ENCODE results near the gene TIAM2. TPM values are rescaled to one million over a fixed set of nuclear protein-coding genes. Genes with fewer than 3 reads are reported as not detected.

Gene TIAM2
- total RNA-seq, 1 donor from 2014 or later = 21.1 TPM

GRCh38 chr6:154954347-154954746 is 40.8 kb upstream of the TIAM2 start:
- no peak overlapping the region for H3K27ac Mint-ChIP-seq (ENCODE audit: unreplicated experiment)
- peaks cover 20% of the 10 kb centered on the region for H3K4me1 Mint-ChIP-seq (ENCODE audit: unreplicated experiment)
- TF ChIP-seq CTCF (IDR thresholded peaks at IDR 0.05; ENCODE audit: unreplicated experiment) = no peak
- H3K9me3 Mint-ChIP-seq (ENCODE audit: unreplicated experiment) = no peaks in the 10 kb centered on the region
- peaks cover 9% of the 10 kb centered on the region for H3K36me3 Mint-ChIP-seq (ENCODE audit: low read depth, unreplicated experiment)
- DNase-seq (ENCODE audit: low spot score) = no peak
- H3K4me3 Mint-ChIP-seq (ENCODE audit: unreplicated experiment) = no peak overlapping the region
- H3K27me3 Mint-ChIP-seq (ENCODE audit: unreplicated experiment) = peaks cover 14% of the 10 kb centered on the region

GRCh38 chr6:154956771-154957522 is 38.2 kb upstream of the TIAM2 start:
- H3K27ac Mint-ChIP-seq (ENCODE audit: unreplicated experiment) = no peak overlapping the region
- peaks cover 16% of the 10 kb centered on the region for H3K4me1 Mint-ChIP-seq (ENCODE audit: unreplicated experiment)
- H3K4me3 Mint-ChIP-seq (ENCODE audit: unreplicated experiment) = no peak overlapping the region
- no peaks in the 10 kb centered on the region for H3K9me3 Mint-ChIP-seq (ENCODE audit: unreplicated experiment)
- no peak for DNase-seq (ENCODE audit: low spot score)
- H3K27me3 Mint-ChIP-seq (ENCODE audit: unreplicated experiment) = peaks cover 12% of the 10 kb centered on the region
- H3K36me3 Mint-ChIP-seq (ENCODE audit: low read depth, unreplicated experiment) = peaks cover 4% of the 10 kb centered on the region
- TF ChIP-seq CTCF (IDR thresholded peaks at IDR 0.05; ENCODE audit: unreplicated experiment) = no peak

GRCh38 chr6:154958469-154958868 is 36.6 kb upstream of the TIAM2 start:
- Mint-ChIP-seq H3K9me3 (ENCODE audit: unreplicated experiment) (no peaks in the 10 kb centered on the region), H3K4me3 (ENCODE audit: unreplicated experiment) (no peak overlapping the region), H3K36me3 (ENCODE audit: low read depth, unreplicated experiment) (no peaks in the 10 kb centered on the region), H3K4me1 (ENCODE audit: unreplicated experiment) (peaks cover 6% of the 10 kb centered on the region), H3K27ac (ENCODE audit: unreplicated experiment) (no peak overlapping the region), H3K27me3 (ENCODE audit: unreplicated experiment) (peaks cover 4% of the 10 kb centered on the region)
- no peak for DNase-seq (ENCODE audit: low spot score)
- TF ChIP-seq CTCF (IDR thresholded peaks at IDR 0.05; ENCODE audit: unreplicated experiment) = no peak

GRCh38 chr6:154960299-154960843 is 34.7 kb upstream of the TIAM2 start:
- no peak for DNase-seq (ENCODE audit: low spot score)
- no peak overlapping the region for H3K27ac Mint-ChIP-seq (ENCODE audit: unreplicated experiment)
- H3K4me1 Mint-ChIP-seq (ENCODE audit: unreplicated experiment) = peaks cover 6% of the 10 kb centered on the region
- no peaks in the 10 kb centered on the region for H3K9me3 Mint-ChIP-seq (ENCODE audit: unreplicated experiment)
- no peaks in the 10 kb centered on the region for H3K36me3 Mint-ChIP-seq (ENCODE audit: low read depth, unreplicated experiment)
- no peak for TF ChIP-seq CTCF (IDR thresholded peaks at IDR 0.05; ENCODE audit: unreplicated experiment)
- H3K4me3 Mint-ChIP-seq (ENCODE audit: unreplicated experiment) = no peak overlapping the region
- H3K27me3 Mint-ChIP-seq (ENCODE audit: unreplicated experiment) = peaks cover 4% of the 10 kb centered on the region

- Mint-ChIP-seq H3K4me1 (ENCODE audit: unreplicated experiment) (peaks cover 6% of the 10 kb centered on the region), H3K9me3 (ENCODE audit: unreplicated experiment) (no peaks in the 10 kb centered on the region), H3K27ac (ENCODE audit: unreplicated experiment) (no peak overlapping the region), H3K4me3 (ENCODE audit: unreplicated experiment) (no peak overlapping the region), H3K27me3 (ENCODE audit: unreplicated experiment) (peaks cover 3% of the 10 kb centered on the region), H3K36me3 (ENCODE audit: low read depth, unreplicated experiment) (no peaks in the 10 kb centered on the region)
- DNase-seq (ENCODE audit: low spot score) = no peak
- TF ChIP-seq CTCF (IDR thresholded peaks at IDR 0.05; ENCODE audit: unreplicated experiment) = no peak
These were observed 34.1 kb upstream of the TIAM2 start for GRCh38 chr6:154960854-154961530.

Measured in endothelial cell (in vitro differentiated cells).